NCI-H82 treated with DMSO at 0.1 percent for 48 hours (cell line): ENCODE measurements around the gene TGFBI.

ENCODE experiments used
- DNase-seq: peaks from one replicate; lab custom pipeline; 2025; ENCODE audit not compliant: unreplicated experiment; lab: John Stamatoyannopoulos, UW

TGFBI gene

GRCh38 chr5:136086783-136087566, 58.2 kb downstream of the TGFBI start:
- no peak for DNase-seq

GRCh38 chr5:136087961-136088871, 59.4 kb downstream of the TGFBI start:
- DNase-seq: no peak

GRCh38 chr5:136089791-136090190, 61.0 kb downstream of the TGFBI start:
- no peak for DNase-seq

GRCh38 chr5:136090319-136090718, 61.5 kb downstream of the TGFBI start:
- no peak for DNase-seq

- no peak for DNase-seq
Observed at GRCh38 chr5:136094189-136094912, 65.6 kb downstream of the TGFBI start.

GRCh38 chr5:136094913-136095641, 66.3 kb downstream of the TGFBI start:
- no peak for DNase-seq

GRCh38 chr5:136098176-136098575, 69.4 kb downstream of the TGFBI start:
- DNase-seq: no peak

GRCh38 chr5:136099870-136100269, 71.1 kb downstream of the TGFBI start:
- DNase-seq: no peak

GRCh38 chr5:136101884-136102283, 73.1 kb downstream of the TGFBI start:
- DNase-seq: no peak

GRCh38 chr5:136103118-136103517, 74.3 kb downstream of the TGFBI start:
- DNase-seq: no peak

- no peak for DNase-seq
Observed at GRCh38 chr5:136104306-136104965, 75.6 kb downstream of the TGFBI start.

GRCh38 chr5:136106351-136107031, 77.7 kb downstream of the TGFBI start:
- no peak for DNase-seq

- DNase-seq: no peak
Observed at GRCh38 chr5:136108180-136108611, 79.4 kb downstream of the TGFBI start.

- DNase-seq: no peak
Observed at GRCh38 chr5:136108766-136109165, 80.0 kb downstream of the TGFBI start.

- DNase-seq: no peak
Observed at GRCh38 chr5:136109453-136110135, 80.8 kb downstream of the TGFBI start.
